Measurements from ENCODE around the gene MYO1H.
"Not testable (repeated sequence)": the region's sequence is repeated elsewhere in the genome, so short reads cannot be mapped to it uniquely, and the experiment has no call there.

The MYO1H gene

DNA sequence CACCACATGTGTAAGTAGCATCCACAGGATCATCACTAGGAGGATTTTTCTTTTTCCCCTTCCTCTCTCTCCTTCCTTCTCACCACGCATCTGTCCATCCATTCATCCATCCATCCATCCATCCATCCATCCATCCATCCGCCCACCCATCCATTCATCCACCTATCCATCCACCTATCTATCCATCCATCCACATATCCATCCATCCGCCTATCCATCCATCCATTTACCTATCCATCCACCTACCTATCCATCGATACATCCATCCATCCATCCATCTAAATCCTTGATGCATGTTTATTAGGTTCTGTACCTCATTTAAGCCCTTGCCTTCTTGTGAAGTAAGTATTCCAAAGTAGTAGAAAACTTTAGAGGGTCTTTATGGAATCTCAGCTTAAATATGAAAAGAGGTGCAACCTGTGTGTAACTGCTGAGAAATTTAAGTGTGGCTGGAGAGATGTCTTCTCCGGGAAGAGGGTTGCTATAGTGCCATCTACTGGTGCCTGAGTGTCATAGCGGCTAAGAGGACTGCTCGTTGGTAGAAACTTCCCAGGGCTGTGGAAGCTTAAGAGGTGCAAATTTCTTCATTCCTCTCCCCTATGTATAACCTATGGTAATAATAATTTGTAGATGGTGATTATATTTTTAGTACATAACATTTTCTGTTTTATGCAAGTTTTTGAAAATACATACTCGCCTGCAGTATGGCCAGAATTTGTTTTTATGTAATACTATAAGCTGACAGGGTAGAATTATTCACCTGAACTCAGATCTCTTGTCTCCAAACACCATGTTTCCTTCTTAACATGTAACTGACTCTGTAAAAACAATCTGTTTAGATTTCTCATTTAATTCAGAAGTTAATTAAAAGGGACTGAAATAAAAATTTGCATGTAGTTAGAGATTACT, 46.0 kb downstream of the MYO1H start:
- DNase-seq = peak; percentile 45
- no peak overlapping the region for H3K4me3 ChIP-seq (ENCODE audit: low read depth, low read length)
- H3K27ac ChIP-seq = no peak overlapping the region
- in situ Hi-C loops (cut with HindIII; ENCODE audit: low pct_ligation_motif_present, low sequenced_read_pairs) = no loop called here
- TF ChIP-seq, protein P1, sequence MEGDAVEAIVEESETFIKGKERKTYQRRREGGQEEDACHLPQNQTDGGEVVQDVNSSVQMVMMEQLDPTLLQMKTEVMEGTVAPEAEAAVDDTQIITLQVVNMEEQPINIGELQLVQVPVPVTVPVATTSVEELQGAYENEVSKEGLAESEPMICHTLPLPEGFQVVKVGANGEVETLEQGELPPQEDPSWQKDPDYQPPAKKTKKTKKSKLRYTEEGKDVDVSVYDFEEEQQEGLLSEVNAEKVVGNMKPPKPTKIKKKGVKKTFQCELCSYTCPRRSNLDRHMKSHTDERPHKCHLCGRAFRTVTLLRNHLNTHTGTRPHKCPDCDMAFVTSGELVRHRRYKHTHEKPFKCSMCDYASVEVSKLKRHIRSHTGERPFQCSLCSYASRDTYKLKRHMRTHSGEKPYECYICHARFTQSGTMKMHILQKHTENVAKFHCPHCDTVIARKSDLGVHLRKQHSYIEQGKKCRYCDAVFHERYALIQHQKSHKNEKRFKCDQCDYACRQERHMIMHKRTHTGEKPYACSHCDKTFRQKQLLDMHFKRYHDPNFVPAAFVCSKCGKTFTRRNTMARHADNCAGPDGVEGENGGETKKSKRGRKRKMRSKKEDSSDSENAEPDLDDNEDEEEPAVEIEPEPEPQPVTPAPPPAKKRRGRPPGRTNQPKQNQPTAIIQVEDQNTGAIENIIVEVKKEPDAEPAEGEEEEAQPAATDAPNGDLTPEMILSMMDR (IDR thresholded peaks at IDR 0.05; ENCODE audit: low read depth, low read length, missing control alignments) = peak; percentile 96
- no peaks in the 10 kb centered on the region for H3K27me3 ChIP-seq (replicated peaks)
- H3K36me3 ChIP-seq (replicated peaks) = no peaks in the 10 kb centered on the region

DNA sequence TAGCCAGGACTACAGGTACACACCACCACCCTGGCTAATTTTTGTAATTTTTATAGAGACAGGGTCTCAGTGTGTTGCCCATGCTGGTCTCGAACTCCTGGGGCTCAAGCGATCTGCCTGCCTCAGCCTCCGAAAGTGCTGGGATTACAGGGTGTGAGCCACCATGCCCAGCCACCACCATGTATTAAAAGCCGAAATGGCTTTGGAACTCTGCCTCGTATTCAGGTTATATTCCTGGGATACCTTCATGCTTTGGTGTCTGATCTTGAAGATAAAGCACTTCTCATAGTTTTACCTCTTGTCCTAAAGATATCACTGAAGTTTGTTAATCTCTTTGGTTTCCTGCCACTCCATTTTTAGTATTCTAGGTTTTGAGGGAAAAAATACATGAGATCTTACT, 47.2 kb downstream of the MYO1H start:
- DNase-seq = no peak
- no peaks in the 10 kb centered on the region for H3K27me3 ChIP-seq (replicated peaks)
- in situ Hi-C loops (cut with HindIII; ENCODE audit: low pct_ligation_motif_present, low sequenced_read_pairs) = no loop called here

DNA sequence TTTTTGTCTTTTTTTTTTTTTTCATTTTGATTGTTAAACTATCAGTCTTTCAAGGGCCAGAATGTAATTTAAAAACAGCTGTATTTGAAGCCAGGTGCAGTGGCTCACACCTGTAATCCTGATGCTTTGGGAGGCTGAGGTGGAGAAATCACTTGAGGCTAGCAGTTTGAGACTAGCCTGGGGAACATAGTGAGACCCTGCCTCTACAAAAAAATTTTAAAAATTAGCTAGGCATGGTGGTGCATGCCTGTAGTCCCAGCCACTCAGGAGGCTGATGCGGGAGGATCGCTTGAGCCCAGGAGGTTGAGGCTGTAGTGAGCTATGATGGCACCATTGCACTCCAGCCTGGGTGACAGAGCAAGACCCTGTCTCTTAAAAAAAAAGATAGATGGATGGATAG, 57.1 kb downstream of the MYO1H start:
- H3K27me3 ChIP-seq (replicated peaks); H3K4me3 ChIP-seq (ENCODE audit: low read depth, low read length); DNase-seq; H3K36me3 ChIP-seq (replicated peaks); H3K27ac ChIP-seq; in situ Hi-C loops (cut with HindIII; ENCODE audit: low pct_ligation_motif_present, low sequenced_read_pairs): not testable (repeated sequence)

More for the DNA sequence above, 47.2 kb downstream of the MYO1H start:
- Histone ChIP-seq H3K27ac (no peak overlapping the region), H3K4me3 (ENCODE audit: low read depth, low read length) (no peak overlapping the region), H3K36me3 (replicated peaks) (no peaks in the 10 kb centered on the region)
- TF ChIP-seq, protein P1 (IDR thresholded peaks at IDR 0.05; ENCODE audit: low read depth, low read length, missing control alignments) = no peak

DNA sequence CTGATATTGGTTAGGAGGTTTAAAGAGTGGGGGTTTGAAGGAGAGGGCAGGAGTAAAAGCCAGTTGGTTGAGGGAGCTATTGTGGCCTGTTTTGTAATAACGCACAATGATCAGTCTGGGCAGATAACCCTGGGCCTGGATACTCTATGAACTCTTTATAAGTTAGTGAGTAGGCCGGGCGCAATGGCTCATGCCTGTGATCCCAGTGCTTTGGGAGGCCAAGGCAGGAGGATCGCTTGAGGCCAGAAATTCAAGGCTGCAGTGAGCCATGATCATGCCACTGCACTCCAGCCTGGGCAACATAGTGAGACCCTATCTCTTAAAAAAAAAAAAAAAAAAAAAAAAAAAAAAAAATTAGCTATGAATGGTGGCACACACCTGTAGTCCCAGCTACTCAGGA, 58.4 kb downstream of the MYO1H start:
- in situ Hi-C loops (cut with HindIII; ENCODE audit: low pct_ligation_motif_present, low sequenced_read_pairs); DNase-seq; H3K27me3 ChIP-seq (replicated peaks); H3K4me3 ChIP-seq (ENCODE audit: low read depth, low read length); H3K36me3 ChIP-seq (replicated peaks); H3K27ac ChIP-seq: not testable (repeated sequence)

DNA sequence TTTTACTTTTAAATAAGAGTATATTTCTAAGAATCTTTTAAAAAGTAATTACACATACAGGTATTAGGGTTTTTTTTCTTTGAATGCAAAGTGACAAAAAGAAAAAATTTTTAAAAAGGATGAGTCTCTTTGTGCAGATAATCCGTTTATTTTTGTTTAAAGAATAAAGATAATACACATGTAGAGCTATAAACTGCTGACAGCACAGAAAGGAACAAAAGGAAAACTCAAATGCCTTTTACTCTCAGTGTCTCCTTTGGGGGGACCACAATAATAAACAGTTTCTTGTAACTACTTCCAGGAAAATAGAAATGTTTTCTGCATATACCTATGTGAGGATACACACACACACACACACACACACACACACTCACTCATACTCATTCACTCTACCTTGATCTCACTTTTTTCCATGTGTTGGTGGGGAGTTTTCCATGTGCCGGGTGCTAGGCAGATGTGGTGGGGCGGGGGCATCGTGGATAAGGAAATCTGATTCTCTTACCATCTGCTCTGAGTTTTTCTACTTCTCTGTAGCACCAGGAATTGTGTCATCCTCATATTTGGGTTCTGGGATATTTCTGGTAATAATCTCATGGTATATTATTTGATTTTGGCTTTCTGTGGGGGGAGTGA, 71.3 kb downstream of the MYO1H start:
- DNase-seq = no peak
- TF ChIP-seq, protein P1 (IDR thresholded peaks at IDR 0.05; ENCODE audit: low read depth, low read length, missing control alignments) = no peak
- no peaks in the 10 kb centered on the region for H3K27me3 ChIP-seq (replicated peaks)
- H3K4me3 ChIP-seq (ENCODE audit: low read depth, low read length) = no peak overlapping the region
- in situ Hi-C loops (cut with HindIII; ENCODE audit: low pct_ligation_motif_present, low sequenced_read_pairs) = no loop called here
- no peak overlapping the region for H3K27ac ChIP-seq
- H3K36me3 ChIP-seq (replicated peaks) = no peaks in the 10 kb centered on the region

DNA sequence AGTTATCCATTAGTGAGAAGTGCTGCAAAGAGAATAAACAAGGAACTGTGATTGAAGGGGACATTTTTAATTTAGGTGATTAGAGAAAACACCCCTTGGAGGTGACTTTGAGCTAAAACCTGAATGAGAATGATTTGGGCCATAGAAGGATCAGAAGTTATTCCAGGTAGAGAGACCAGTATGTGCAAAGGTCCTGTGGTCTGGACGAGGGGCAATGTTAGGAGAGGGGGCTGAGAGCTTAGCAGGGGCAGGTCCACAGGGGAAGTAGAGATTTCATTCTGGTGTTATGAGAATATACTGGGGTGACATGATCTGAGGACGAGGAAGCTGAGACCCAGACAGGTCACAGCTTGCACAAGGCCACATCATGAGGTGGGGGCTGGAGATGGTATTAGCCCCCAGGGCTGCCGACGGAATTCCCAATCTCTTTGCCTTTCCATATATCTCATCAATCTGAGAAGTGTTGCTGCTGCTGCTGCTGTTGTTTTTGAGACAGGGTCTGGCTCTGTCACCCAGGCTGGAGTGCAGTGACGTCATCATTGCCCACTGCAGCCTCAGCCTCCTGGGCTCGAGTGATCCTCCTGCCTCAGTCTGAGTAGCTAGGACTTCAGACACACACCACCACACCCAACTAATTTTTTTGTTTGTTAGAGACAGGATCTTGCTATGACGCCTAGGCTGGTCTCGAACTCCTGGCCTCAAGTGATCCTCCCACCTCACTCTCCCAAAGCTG, 73.8 kb downstream of the MYO1H start:
- Histone ChIP-seq H3K27ac (no peak overlapping the region), H3K36me3 (replicated peaks) (no peaks in the 10 kb centered on the region), H3K4me3 (ENCODE audit: low read depth, low read length) (no peak overlapping the region), H3K27me3 (replicated peaks) (no peaks in the 10 kb centered on the region)
- in situ Hi-C loops (cut with HindIII; ENCODE audit: low pct_ligation_motif_present, low sequenced_read_pairs) = no loop called here
- TF ChIP-seq, protein P1 (IDR thresholded peaks at IDR 0.05; ENCODE audit: low read depth, low read length, missing control alignments) = no peak
- DNase-seq = no peak
